Right lobe of liver (tissue), 4 donors: Measurements from ENCODE around the gene BACH2.

Experiments used
- POLR2A ChIP-seq: fragments of 450-650 bp; IDR thresholded peaks from one replicate; pipeline ENCODE4 v1.6.1; 2017; ENCODE audit warnings: antibody characterized with exemption, mild to moderate bottlenecking
- TF ChIP-seq, protein P1 (sequence below), 4 donors: fragments of 200-600 bp in 3 of 4; fragments of 450-650 bp in 1 of 4; IDR thresholded peaks; one replicate each; pipeline versions ENCODE4 v1.5.1 to v1.8.0; 2016 to 2022; ENCODE audit warnings: antibody characterized with exemption in 4 of 4, mild to moderate bottlenecking in 2 of 4
- donor health status: DM: no; HTN: no; CAD: no.
- donor health status: DM: no; HTN: no; CAD: no.
- donor health status: DM: no; HTN: yes; CAD: no.

DNA sequence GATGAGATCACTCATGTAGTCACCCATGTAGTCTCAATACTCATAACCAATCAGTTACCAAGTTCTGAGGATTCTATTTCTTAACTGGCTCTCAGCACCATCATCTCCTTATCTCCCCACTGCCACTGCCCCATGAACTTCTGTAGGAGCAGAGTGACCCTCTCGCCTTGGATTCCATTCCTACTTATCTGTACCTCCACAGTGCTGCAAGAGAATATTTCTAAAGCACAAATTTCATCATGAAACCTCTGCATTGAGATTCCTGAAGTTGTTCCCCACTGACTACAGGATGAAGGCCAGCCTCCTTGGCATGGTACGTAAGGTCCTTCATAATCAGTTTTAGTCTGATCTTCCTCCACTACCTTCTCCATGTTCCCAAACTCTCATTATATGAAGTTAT, 34.8 kb downstream of the BACH2 start:
- TF ChIP-seq, protein P1, sequence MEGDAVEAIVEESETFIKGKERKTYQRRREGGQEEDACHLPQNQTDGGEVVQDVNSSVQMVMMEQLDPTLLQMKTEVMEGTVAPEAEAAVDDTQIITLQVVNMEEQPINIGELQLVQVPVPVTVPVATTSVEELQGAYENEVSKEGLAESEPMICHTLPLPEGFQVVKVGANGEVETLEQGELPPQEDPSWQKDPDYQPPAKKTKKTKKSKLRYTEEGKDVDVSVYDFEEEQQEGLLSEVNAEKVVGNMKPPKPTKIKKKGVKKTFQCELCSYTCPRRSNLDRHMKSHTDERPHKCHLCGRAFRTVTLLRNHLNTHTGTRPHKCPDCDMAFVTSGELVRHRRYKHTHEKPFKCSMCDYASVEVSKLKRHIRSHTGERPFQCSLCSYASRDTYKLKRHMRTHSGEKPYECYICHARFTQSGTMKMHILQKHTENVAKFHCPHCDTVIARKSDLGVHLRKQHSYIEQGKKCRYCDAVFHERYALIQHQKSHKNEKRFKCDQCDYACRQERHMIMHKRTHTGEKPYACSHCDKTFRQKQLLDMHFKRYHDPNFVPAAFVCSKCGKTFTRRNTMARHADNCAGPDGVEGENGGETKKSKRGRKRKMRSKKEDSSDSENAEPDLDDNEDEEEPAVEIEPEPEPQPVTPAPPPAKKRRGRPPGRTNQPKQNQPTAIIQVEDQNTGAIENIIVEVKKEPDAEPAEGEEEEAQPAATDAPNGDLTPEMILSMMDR (IDR thresholded peaks at IDR 0.05): no peak
- no peak for TF ChIP-seq POLR2A
